ENCODE measurements around the gene TMEM42. TPM values are rescaled to one million over a fixed set of nuclear protein-coding genes. Genes with fewer than 3 reads are reported as not detected.

Gene TMEM42
- total and polyA plus RNA-seq, 10 of the 15 experiments (the other 5 are each of a cell fraction or from before 2014, with no cell fraction given): 5.0 to 20.5 (median 12.2) TPM

GRCh38 chr3:44913868-44914468 is 52.3 kb downstream of the TMEM42 start:
- BruUV-seq (replicated peaks): no TSS peak

More at GRCh38 chr3:44913868-44914468, 52.3 kb downstream of the TMEM42 start:
- ChIA-PET CTCF (interaction anchor here (0.6 to 4.8 kb wide), 27 partner anchors 8 to 384 kb away, joined by 3 to 56 read pairs (median 4); partner anchors contain the start of gene ZNF197), POLR2A (no interaction called here), RAD21 (ENCODE audit: unreplicated experiment) (interaction anchor here (0.7 to 4.0 kb wide), 6 partner anchors 11 to 380 kb away, joined by 3 to 23 read pairs (median 4); partner anchors contain the start of genes KIAA1143 and KIF15), SMC1A (ENCODE audit: uncharacterized antibody, unreplicated experiment) (interaction anchor here (0.7 to 2.9 kb wide), 10 partner anchors 10 to 590 kb away, joined by 3 to 21 read pairs (median 3); no protein-coding TSS in a partner anchor)
- no peaks in the 10 kb centered on the region; a peak in 1 of 4 replicates for H3K27me3 ChIP-seq (replicated peaks in 1 of 2; ENCODE audit: control insufficient read depth in 2 of 2, insufficient read depth in 2 of 2, low read length in 1 of 2)
- peak; percentile 82 for FAIRE-seq
- H4K20me1 ChIP-seq (ENCODE audit: control insufficient read depth, insufficient read depth): no peaks in the 10 kb centered on the region
- DNase-seq (ENCODE audit: low read depth, low spot score): no peak
- no peak overlapping the region for H3K4me3 ChIP-seq
- ATAC-seq: peak; percentile 98
- no peak overlapping the region for H3K4me2 ChIP-seq (ENCODE audit: control insufficient read depth, insufficient read depth)
- H3K9ac ChIP-seq (ENCODE audit: control insufficient read depth, insufficient read depth, low read length): no peak overlapping the region
- WGBS (ENCODE audit: insufficient coverage, insufficient replicate concordance, low lambda C conversion rate, missing lambda C conversion rate): 14% methylated on average over 4 of the region's 4 CpGs
- no peak overlapping the region for H3K27ac ChIP-seq (ENCODE audit: control insufficient read depth, insufficient read depth)
- intact Hi-C loops (cut with micrococcal nuclease; ENCODE audit: unreplicated experiment): loop anchor here (1.0 to 2.0 kb wide), 2 partner anchors 381 to 591 kb away; no protein-coding TSS in a partner anchor
- H3K36me3 ChIP-seq (ENCODE audit: control insufficient read depth in 2 of 2, insufficient read depth in 2 of 2, low read length in 1 of 2): no peaks in the 10 kb centered on the region; a peak in 1 of 4 replicates
- no peaks in the 10 kb centered on the region for H3K79me2 ChIP-seq (ENCODE audit: control insufficient read depth, insufficient read depth, low read length)
- no peaks in the 10 kb centered on the region; the same call in 2 of the 3 replicates for H3K9me3 ChIP-seq (replicated peaks; ENCODE audit: control insufficient read depth, insufficient read depth, low read length)
- H2AFZ ChIP-seq (ENCODE audit: control insufficient read depth, low read depth, low read length): no peak overlapping the region
- 0 out of 2 replicates have a peak, but pooled peaks have one; percentile 23 for TF ChIP-seq SMAD5 (IDR thresholded peaks at IDR 0.05; ENCODE audit: low read depth)
- TF ChIP-seq RAD21 (IDR thresholded peaks at IDR 0.05; ENCODE audit: insufficient read depth, low read depth, low read length): peak; percentile 73
- no peak for TF ChIP-seq POU2F2 (IDR thresholded peaks at IDR 0.05; ENCODE audit: borderline replicate concordance, low read depth, low read length)
- TF ChIP-seq SMC3 (IDR thresholded peaks at IDR 0.05; ENCODE audit: borderline replicate concordance, low read length): peak; percentile 93
- TF ChIP-seq CTCF (IDR thresholded peaks at IDR 0.05 in 2 of 3, conservative IDR thresholded peaks at IDR 0.05 in 1 of 3; ENCODE audit: control insufficient read depth in 2 of 3, extremely low read depth in 1 of 3, insufficient read depth in 1 of 3, low read depth in 3 of 3, low read length in 3 of 3): peak; percentile 82 to 86 (median 84)
- TF ChIP-seq YY1 (IDR thresholded peaks at IDR 0.05; ENCODE audit: low read depth, low read length): peak; percentile 83
- 0 out of 2 replicates have a peak, but pooled peaks have one; percentile 8 for TF ChIP-seq IKZF1 (conservative IDR thresholded peaks at IDR 0.05)
- TF ChIP-seq GATAD2B (conservative IDR thresholded peaks at IDR 0.05; ENCODE audit: low read depth): no peak
- no peaks in the 10 kb centered on the region for H3K4me1 ChIP-seq (ENCODE audit: control insufficient read depth, insufficient read depth, low read length)
- in situ Hi-C loops (cut with MboI): no loop called here

Data from GM12878 (cell line).